Natural killer cell (primary cell): ENCODE data around the gene CCDC85C. TPM values are rescaled to one million over a fixed set of nuclear protein-coding genes. Genes with fewer than 3 reads are reported as not detected.

Experiments used
- ATAC-seq, 3 donors: fragments of 150-1000 bp in 2 of 3; fragments of 200-7000 bp in 1 of 3; cut with Tn5 transposase; 1 replicate in 1 of 3; 2 replicates in 2 of 3; pipeline ENCODE4 v1.10.0; 2021; ENCODE audit warnings: mild to moderate bottlenecking in 2 of 3, moderate library complexity in 2 of 3
- DNase-seq, 2 donors: peaks; one replicate each; pipeline versions ENCODE4 v3.0.0 to v3.0.0-alpha.2; 2013 to 2021; ENCODE audit warnings: mixed read lengths in 1 of 2
- H3K27ac ChIP-seq: one replicate; pipeline ENCODE4 v1.5.1; 2013; ENCODE audit warnings: mild to moderate bottlenecking, low read length
- H3K27me3 ChIP-seq: one replicate; pipeline ENCODE4 v1.6.1; 2013; ENCODE audit warnings: low read length; ENCODE audit not compliant: control insufficient read depth, insufficient read depth
- H3K36me3 ChIP-seq: one replicate; pipeline ENCODE4 v1.6.1; 2013; ENCODE audit warnings: low read length; ENCODE audit not compliant: control insufficient read depth, insufficient read depth
- H3K4me1 ChIP-seq: one replicate; pipeline ENCODE4 v1.6.1; 2013; ENCODE audit warnings: low read length; ENCODE audit not compliant: control insufficient read depth, insufficient read depth
- H3K4me3 ChIP-seq: one replicate; pipeline ENCODE4 v1.5.1; 2013; ENCODE audit warnings: low read length
- H3K9me3 ChIP-seq: one replicate; pipeline ENCODE4 v1.6.1; 2013; ENCODE audit warnings: low read length; ENCODE audit not compliant: control insufficient read depth, insufficient read depth
- H3K27ac Mint-ChIP-seq, 2 donors: one replicate each; pipeline ENCODE4 v1.8.0; 2022; ENCODE audit warnings: mild to moderate bottlenecking in 2 of 2, mixed read lengths in 2 of 2, moderate library complexity in 1 of 2
- H3K27me3 Mint-ChIP-seq, 2 donors: one replicate each; pipeline ENCODE4 v1.8.0; 2022; ENCODE audit warnings: low read depth in 2 of 2, mixed read lengths in 2 of 2
- H3K36me3 Mint-ChIP-seq: one replicate; pipeline ENCODE4 v1.8.0; 2022; ENCODE audit warnings: mixed read lengths
- H3K4me1 Mint-ChIP-seq, 2 donors: one replicate each; pipeline ENCODE4 v1.8.0; 2022; ENCODE audit warnings: mixed read lengths in 2 of 2
- H3K4me3 Mint-ChIP-seq: one replicate; pipeline ENCODE4 v1.8.0; 2022; ENCODE audit warnings: mild to moderate bottlenecking, moderate library complexity, mixed read lengths
- H3K9me3 Mint-ChIP-seq, 2 donors: one replicate each; pipeline ENCODE4 v1.8.0; 2022; ENCODE audit warnings: mixed read lengths in 2 of 2
- whole genome bisulfite sequencing: methylation state at CpG from one replicate; pipeline ENCODE4 v1.1.7; 2013; ENCODE audit warnings: missing lambda C conversion rate; ENCODE audit not compliant: insufficient coverage; 5-methylcytosine and 5-hydroxymethylcytosine counted together
- intact Hi-C: fragments of 100-400 bp; cut with micrococcal nuclease; formaldehyde crosslinking; loops from one replicate; pipeline ENCODE4 v1.14.2; 2022
- total RNA-seq, 4 donors: library from RNA; stranded (reverse); fragments of 120-200 nt in 1 of 4; gene quantifications; one replicate each; pipeline versions ENCODE4 v1.2.3 to v1.2.4, GENCODE V29; 2013 to 2022
- TF ChIP-seq, protein P1 (sequence below): fragments of 200-600 bp; IDR thresholded peaks from one replicate; pipeline ENCODE4 v1.8.0; 2022; ENCODE audit warnings: antibody characterized with exemption

Gene CCDC85C
- total RNA-seq, 3 donors from 2014 or later (not counting 1 experiment from before 2014, with no cell fraction given): 0.73 to 4.3 (median 2.8) TPM

DNA sequence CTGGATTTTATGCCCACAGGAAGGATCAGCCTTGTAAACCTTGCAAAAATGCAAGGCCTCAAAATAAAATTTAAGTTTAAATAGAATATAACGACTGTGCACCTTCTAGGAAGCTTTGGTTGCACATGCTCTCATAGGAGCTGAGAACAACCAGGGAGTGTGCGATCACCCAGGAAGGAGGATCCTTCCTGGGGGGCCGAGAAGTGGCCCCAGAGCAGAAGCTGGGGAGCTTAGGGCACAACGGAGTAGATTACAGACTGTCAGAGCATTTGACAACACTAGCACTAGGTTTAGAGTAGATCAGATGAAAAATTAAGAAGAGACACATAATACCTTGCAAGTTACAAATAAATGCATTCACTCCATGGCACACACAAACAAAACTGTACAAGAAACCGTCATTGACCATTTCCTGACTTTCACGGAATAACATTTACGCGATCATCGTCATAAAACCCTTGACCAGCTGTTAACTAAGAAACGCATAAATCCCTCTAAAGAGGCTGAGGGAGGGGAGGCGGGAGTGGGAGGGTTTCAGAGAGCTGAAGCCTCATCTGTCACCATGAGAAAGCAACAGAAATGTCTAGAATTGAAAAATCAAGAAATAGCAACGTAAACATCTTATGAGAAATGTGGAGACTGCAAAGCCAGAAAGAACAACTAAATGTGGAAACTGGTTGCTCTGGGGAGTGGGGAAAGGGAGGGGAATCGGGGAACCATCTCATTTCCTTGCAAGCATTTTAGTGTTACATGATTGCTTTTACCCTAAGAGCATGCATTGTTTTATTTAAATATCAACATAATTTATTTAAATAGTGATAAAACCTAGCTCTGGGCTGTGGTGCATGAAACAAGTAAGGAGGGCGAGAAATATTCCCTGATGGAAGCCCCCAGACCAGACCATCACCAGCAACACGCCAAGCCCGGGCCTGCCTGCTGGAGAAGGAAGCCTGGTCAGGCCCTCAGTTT, 13.1 kb upstream of the CCDC85C start:
- Histone ChIP-seq H3K27ac (no peak overlapping the region), H3K4me3 (no peak overlapping the region), H3K9me3 (no peaks in the 10 kb centered on the region), H3K27me3 (peaks cover 9% of the 10 kb centered on the region), H3K36me3 (no peaks in the 10 kb centered on the region), H3K4me1 (peaks cover 5% of the 10 kb centered on the region)
- H3K4me3 Mint-ChIP-seq: no peak overlapping the region
- no peaks in the 10 kb centered on the region for H3K4me1 Mint-ChIP-seq
- H3K27ac Mint-ChIP-seq: no peak overlapping the region
- TF ChIP-seq, protein P1, sequence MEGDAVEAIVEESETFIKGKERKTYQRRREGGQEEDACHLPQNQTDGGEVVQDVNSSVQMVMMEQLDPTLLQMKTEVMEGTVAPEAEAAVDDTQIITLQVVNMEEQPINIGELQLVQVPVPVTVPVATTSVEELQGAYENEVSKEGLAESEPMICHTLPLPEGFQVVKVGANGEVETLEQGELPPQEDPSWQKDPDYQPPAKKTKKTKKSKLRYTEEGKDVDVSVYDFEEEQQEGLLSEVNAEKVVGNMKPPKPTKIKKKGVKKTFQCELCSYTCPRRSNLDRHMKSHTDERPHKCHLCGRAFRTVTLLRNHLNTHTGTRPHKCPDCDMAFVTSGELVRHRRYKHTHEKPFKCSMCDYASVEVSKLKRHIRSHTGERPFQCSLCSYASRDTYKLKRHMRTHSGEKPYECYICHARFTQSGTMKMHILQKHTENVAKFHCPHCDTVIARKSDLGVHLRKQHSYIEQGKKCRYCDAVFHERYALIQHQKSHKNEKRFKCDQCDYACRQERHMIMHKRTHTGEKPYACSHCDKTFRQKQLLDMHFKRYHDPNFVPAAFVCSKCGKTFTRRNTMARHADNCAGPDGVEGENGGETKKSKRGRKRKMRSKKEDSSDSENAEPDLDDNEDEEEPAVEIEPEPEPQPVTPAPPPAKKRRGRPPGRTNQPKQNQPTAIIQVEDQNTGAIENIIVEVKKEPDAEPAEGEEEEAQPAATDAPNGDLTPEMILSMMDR: no peak
- no peak for DNase-seq
- no peaks in the 10 kb centered on the region for H3K9me3 Mint-ChIP-seq
- intact Hi-C loops: no loop called here
- no peak for ATAC-seq
- 59% methylated on average over 15 of the region's 16 CpGs for WGBS
- no peaks in the 10 kb centered on the region for H3K36me3 Mint-ChIP-seq
- H3K27me3 Mint-ChIP-seq: peaks cover 11 to 17% of the 10 kb centered on the region in 2 donors

DNA sequence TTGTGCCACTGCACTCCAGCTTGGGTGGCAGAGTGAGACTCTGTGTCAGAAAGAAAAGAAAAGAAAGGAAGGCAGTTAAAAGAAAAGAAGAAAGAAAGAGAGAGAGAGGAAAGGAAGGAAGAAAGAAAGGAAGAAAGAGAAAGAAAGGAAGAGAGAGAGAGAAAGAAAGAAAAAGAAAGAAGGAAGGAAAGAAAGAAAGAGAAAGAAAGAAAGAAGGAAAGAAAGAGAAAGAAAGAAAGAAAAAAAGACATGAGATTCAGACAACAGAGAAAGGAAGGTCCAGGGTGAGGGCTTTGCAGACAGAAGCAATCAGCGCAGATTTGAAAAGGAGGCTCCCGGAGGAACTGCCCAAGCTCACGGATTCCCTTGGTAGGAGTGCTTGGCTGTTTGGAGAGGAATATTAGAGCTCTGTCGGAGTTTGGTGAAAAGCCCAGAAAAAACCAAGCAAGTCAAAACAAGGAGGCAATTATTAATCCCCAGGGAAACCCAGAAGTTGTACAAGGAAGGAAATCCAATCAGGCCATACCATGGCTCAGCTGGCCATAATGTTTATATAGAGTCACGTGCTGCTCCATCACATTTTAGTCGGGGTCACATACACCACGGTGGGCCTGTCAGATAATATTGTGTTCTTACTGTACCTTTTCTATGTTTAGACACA, 11.6 kb upstream of the CCDC85C start:
- TF ChIP-seq, protein P1: no peak
- Mint-ChIP-seq H3K4me3 (no peak overlapping the region), H3K27ac (no peak overlapping the region), H3K27me3 (peaks cover 11 to 17% of the 10 kb centered on the region in 2 donors), H3K36me3 (no peaks in the 10 kb centered on the region), H3K4me1 (no peaks in the 10 kb centered on the region), H3K9me3 (no peaks in the 10 kb centered on the region)
- 69% methylated on average over 7 of the region's 7 CpGs for WGBS
- ATAC-seq: no peak
- Histone ChIP-seq H3K27ac (no peak overlapping the region), H3K4me1 (peaks cover 5% of the 10 kb centered on the region), H3K36me3 (no peaks in the 10 kb centered on the region), H3K4me3 (no peak overlapping the region), H3K9me3 (no peaks in the 10 kb centered on the region), H3K27me3 (peaks cover 8% of the 10 kb centered on the region)
- DNase-seq: no peak
- intact Hi-C loops: no loop called here

DNA sequence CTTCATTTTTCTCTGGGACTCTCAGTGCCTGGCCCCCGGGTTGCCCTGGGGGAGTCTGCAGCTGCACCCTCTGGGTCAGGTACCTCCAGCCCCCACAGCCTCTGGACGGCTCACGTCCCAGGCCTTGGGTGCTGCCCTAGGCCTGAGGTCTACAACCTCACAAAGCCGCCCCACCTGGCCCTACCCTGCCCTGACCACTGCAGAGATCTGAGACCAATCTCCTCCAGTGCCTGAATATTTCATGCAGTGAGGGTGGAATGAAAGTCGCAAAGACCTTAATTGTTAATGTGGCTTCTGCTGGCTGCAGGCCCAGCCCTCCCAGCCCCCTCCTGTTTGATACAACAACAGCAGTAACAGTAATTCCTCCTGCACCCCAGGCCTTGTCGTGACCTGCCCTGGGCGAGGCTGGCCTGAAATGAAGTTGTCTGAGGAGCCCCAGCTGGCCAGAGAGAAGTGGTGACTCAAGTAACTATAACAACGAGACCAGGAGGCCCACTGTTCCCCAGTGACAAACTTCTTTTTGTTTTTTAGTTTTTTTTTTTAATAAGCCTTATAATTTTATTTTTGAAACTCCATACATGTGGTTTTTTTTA, 8.8 kb upstream of the CCDC85C start:
- no peak overlapping the region for H3K4me3 Mint-ChIP-seq
- TF ChIP-seq, protein P1: no peak
- intact Hi-C loops: no loop called here
- no peak overlapping the region for H3K27ac Mint-ChIP-seq
- peaks cover 11 to 17% of the 10 kb centered on the region in 2 donors for H3K27me3 Mint-ChIP-seq
- ATAC-seq (no peak), DNase-seq (no peak)
- Histone ChIP-seq H3K4me3 (no peak overlapping the region), H3K27ac (no peak overlapping the region), H3K36me3 (no peaks in the 10 kb centered on the region), H3K4me1 (peaks cover 7% of the 10 kb centered on the region), H3K9me3 (no peaks in the 10 kb centered on the region), H3K27me3 (no peaks in the 10 kb centered on the region)
- no peaks in the 10 kb centered on the region for H3K9me3 Mint-ChIP-seq
- WGBS: 85% methylated on average over 8 of the region's 8 CpGs
- no peaks in the 10 kb centered on the region for H3K36me3 Mint-ChIP-seq
- peaks cover 0 to 11% of the 10 kb centered on the region in 2 donors for H3K4me1 Mint-ChIP-seq
